ENCODE data around the gene SSNA1.

GRCh38 chr9:137226338-137227053, 38.0 kb downstream of the SSNA1 start:
- no peak for TF ChIP-seq CTCF (IDR thresholded peaks at IDR 0.05; ENCODE audit: borderline replicate concordance, extremely low read depth, low read length, poor library complexity, severe bottlenecking)
- TF ChIP-seq EZH2 (IDR thresholded peaks at IDR 0.05; ENCODE audit: borderline replicate concordance, low read depth, low read length, severe bottlenecking), result no peak

Measured in DND-41 (cell line).